Activated T-helper 9 cell treated with anti-CD3 and anti-CD28 coated beads, Interleukin-2, amount 50 U/mL, for 16 hours (primary cell): ENCODE results near the gene VBP1.
A peak's percentile ranks its signal among the peaks of the same experiment; 100 is the strongest.
"Not testable (repeated sequence)": the region's sequence is repeated elsewhere in the genome, so short reads cannot be mapped to it uniquely, and the experiment has no call there.

ENCODE experiments used
- DNase-seq: peaks from one replicate; pipeline ENCODE4 v3.0.0-alpha.2; 2020; ENCODE audit warnings: low read depth

Gene VBP1

GRCh38 chrX:155216179-155216939 is at the start of gene VBP1:
VBP1 (plus strand) TSS chrX:155216460; CDS start chrX:155216483, 23 bp downstream.
- peak; percentile 76 for DNase-seq

GRCh38 chrX:155169881-155170280 is 46.4 kb upstream of the VBP1 start:
- DNase-seq: no peak

- no peak for DNase-seq
Measured at GRCh38 chrX:155179346-155179997, 36.8 kb upstream of the VBP1 start.

GRCh38 chrX:155188786-155189185 is 27.5 kb upstream of the VBP1 start:
- no peak for DNase-seq

- DNase-seq: no peak
Measured at GRCh38 chrX:155211208-155211607, 5.1 kb upstream of the VBP1 start.

- DNase-seq: no peak
Measured at GRCh38 chrX:155213731-155214130, 2.5 kb upstream of the VBP1 start.

GRCh38 chrX:155215443-155216178 is 649 bp upstream of the VBP1 start:
- DNase-seq: no peak

- DNase-seq: no peak
Measured at GRCh38 chrX:155216940-155217440, 730 bp downstream of the VBP1 start.

- no peak for DNase-seq
Measured at GRCh38 chrX:155218777-155219176, 2.5 kb downstream of the VBP1 start.

- no peak for DNase-seq
Measured at GRCh38 chrX:155221351-155221750, 5.1 kb downstream of the VBP1 start.

- DNase-seq: not testable (repeated sequence)
Measured at GRCh38 chrX:155223746-155224145, 7.5 kb downstream of the VBP1 start.

- no peak for DNase-seq
Measured at GRCh38 chrX:155225774-155226173, 9.5 kb downstream of the VBP1 start.

GRCh38 chrX:155231163-155231562 is 14.9 kb downstream of the VBP1 start:
- DNase-seq: no peak

- DNase-seq: no peak
Measured at GRCh38 chrX:155235891-155236290, 19.6 kb downstream of the VBP1 start.

GRCh38 chrX:155237719-155238118 is 21.5 kb downstream of the VBP1 start:
- DNase-seq: no peak

- DNase-seq: no peak
Measured at GRCh38 chrX:155242300-155242699, 26.0 kb downstream of the VBP1 start.

GRCh38 chrX:155246748-155247147 is 30.5 kb downstream of the VBP1 start:
- no peak for DNase-seq

- no peak for DNase-seq
Measured at GRCh38 chrX:155247497-155247896, 31.2 kb downstream of the VBP1 start.

GRCh38 chrX:155251391-155251790 is 35.1 kb downstream of the VBP1 start:
- no peak for DNase-seq

- DNase-seq: no peak
Measured at GRCh38 chrX:155259752-155260151, 43.5 kb downstream of the VBP1 start.

GRCh38 chrX:155262970-155263754 is 46.9 kb downstream of the VBP1 start:
- no peak for DNase-seq
